Activated naive CD4-positive, alpha-beta T cell treated with anti-CD3 and anti-CD28 coated beads, Interleukin-2, amount 50 U/mL, for 72 hours (primary cell): ENCODE measurements around the gene SCNM1. TPM values are rescaled to one million over a fixed set of nuclear protein-coding genes. Genes with fewer than 3 reads are reported as not detected.

Source experiments
- ATAC-seq, 2 donors: fragments of 150-1000 bp; cut with Tn5 transposase; 2 replicates each; pipeline ENCODE4 v1.10.0; 2021; ENCODE audit warnings: mild to moderate bottlenecking in 2 of 2, moderate library complexity in 2 of 2
- DNase-seq, 2 donors: peaks; one replicate each; pipeline ENCODE4 v3.0.0; 2021 to 2022; ENCODE audit warnings: low spot score in 2 of 2
- H3K27ac Mint-ChIP-seq, 2 donors: one replicate each; pipeline ENCODE4 v1.8.0; 2022; ENCODE audit warnings: mild to moderate bottlenecking in 2 of 2, mixed read lengths in 2 of 2
- H3K36me3 Mint-ChIP-seq, 2 donors: one replicate each; pipeline ENCODE4 v1.8.0; 2022; ENCODE audit warnings: mixed read lengths in 2 of 2
- H3K9me3 Mint-ChIP-seq, 2 donors: one replicate each; pipeline ENCODE4 v1.8.0; 2022; ENCODE audit warnings: mixed read lengths in 2 of 2
- total RNA-seq, 2 donors: library from RNA; stranded (reverse); gene quantifications; one replicate each; pipeline ENCODE4 v1.2.3, GENCODE V29; 2022

SCNM1 gene
- total RNA-seq, 2 donors from 2014 or later = 62.3 to 83.9 TPM

DNA sequence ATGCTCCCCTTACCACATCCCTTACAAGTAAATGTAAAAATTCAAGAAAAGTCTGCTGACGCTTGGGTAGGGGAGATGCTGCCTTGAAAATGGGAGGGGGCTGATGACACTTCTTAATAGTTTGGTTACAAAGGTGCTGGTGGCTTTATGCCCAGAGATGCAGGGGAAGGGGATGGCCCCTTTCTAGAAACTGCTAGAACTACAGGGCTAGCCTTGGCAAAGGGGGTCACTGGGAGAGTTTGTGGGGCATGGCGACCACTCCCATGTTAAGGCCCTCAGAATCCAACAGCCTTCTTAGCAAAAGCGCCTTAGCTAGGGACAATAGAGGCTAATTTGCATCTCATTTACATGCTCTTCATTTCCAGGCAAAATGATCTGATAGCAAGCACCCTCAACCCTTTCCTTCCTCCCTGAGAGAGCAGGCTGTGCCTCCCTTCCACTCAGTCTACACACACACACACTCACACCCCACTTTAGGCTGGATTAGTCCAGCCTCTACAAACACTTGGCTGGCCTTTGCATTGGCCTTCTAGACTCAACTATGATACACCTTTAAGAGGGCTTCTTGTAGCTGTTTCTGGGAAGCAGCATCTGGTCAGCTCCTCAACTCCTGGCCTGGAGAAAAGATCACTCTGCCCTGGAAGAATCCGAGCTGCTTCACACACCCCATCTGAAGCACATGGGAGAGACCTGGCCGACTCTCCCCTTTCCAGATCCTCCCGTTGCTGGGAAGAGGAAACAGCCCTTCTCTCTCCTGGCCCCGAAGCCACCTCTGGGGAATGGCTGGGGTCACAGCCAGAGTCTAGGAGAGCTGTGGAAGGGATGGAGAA lies 21.3 kb upstream of the SCNM1 start:
- no peaks in the 10 kb centered on the region for H3K9me3 Mint-ChIP-seq
- no peak for DNase-seq
- ATAC-seq = no peak
- no peak overlapping the region for H3K27ac Mint-ChIP-seq
- no peaks in the 10 kb centered on the region for H3K36me3 Mint-ChIP-seq

DNA sequence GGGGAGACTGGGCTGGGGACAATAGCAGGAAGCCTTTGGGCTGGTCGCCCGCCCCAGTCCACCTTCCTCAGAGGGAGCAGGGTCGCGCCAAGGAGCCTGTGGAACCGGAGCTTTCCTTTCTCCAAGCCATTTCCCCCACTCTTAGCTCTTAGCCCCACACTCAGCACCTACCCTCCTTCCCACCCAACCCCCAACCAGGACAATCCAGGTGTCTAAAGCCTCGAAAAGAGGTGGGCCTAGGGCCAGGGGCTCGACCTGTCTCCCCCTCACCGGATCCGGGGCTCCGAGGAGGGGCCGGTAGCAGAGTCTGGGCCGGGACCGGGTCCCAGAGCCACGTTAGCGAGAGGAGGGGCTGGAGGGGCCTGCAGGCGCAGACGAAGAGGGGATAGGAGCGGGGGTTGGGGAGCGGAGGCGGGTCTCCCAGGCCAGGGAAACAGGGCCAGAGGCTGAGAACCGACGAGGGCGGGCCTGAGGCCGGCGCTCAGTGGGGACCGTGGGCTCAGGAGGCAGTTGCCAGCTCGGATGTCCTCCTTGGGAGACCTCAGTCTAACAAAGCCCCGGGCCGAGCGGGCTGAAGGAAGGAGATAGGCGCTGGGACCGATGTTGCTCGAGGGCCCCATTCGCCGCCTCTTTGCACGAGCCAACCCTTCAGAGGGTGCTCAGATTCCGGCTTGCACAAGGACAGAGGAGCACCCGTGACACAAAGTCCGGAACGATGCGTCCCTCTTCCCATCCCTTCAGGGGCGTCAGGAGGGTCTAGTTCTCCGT lies 20.5 kb upstream of the SCNM1 start:
- Mint-ChIP-seq H3K27ac (no peak overlapping the region), H3K36me3 (no peaks in the 10 kb centered on the region), H3K9me3 (no peaks in the 10 kb centered on the region)
- DNase-seq = no peak
- ATAC-seq = no peak

DNA sequence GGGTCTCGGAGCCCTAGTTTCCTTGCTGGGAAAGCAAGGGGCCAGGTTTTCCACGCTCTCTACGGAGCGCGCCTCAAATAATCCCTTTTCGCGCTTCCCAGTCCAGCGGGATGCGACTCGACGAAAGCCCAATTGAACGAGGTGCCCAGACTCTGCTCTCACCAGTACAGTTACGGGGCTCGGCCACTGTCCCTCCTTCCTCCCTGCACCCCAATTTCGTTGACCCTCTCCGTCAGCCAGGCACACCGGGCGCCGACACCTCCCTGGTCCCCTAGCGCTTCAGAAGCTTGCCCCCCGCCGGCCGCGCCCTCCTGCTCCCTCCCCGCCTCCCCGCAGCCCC lies 19.9 kb upstream of the SCNM1 start:
- no peak for DNase-seq
- peak in 1 of 2 donors; percentile 13 for ATAC-seq
- Mint-ChIP-seq H3K9me3 (no peaks in the 10 kb centered on the region), H3K36me3 (no peaks in the 10 kb centered on the region), H3K27ac (peak overlapping the region in 1 of 2 donors; percentile 64)

DNA sequence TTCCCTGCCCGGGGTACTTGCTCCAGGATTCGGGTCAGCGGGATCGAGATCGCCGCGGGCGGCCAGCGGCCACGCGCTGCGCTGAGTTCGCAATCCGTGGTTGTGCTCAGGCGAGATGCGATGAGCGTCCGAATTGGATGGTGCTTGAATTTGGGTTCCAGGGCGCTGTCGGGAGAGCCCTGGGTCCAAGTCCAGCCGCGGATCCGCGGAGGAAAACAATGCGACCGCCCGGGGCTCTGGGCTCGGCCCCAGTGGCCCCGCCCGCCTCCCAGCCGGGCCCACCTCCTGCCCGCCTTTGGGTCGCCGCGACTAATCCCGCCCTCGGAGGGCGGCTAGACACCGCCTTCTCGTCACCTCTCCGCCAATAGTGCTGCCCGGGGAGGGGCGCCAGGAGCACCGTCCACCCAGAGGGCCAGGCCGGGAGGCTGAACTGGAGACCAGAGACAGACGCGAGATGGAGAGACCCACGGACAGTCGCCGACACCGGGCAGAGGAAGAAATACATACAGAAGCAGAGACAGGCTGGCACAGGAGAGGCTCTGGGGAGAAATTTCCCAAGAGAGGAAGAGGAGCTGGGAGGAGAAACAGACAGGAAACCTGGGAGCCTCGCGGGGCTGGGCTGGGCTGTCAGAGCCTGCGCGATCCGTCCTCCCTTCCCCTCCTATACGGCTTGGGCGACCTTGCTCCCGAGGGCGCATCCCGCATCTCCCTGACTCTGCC lies 19.4 kb upstream of the SCNM1 start, which contains the start of gene SEMA6C:
TSS of gene SEMA6C (minus strand) at position 220 of the 720 bp plus-strand sequence. CDS start 4,010 bp downstream, outside the sequence.
- Mint-ChIP-seq H3K9me3 (no peaks in the 10 kb centered on the region), H3K36me3 (no peaks in the 10 kb centered on the region), H3K27ac (peak within 1 kb of the TSS; percentile 64 to 73)
- peak; percentile 100 for ATAC-seq
- DNase-seq = peak; percentile 89 to 90

DNA sequence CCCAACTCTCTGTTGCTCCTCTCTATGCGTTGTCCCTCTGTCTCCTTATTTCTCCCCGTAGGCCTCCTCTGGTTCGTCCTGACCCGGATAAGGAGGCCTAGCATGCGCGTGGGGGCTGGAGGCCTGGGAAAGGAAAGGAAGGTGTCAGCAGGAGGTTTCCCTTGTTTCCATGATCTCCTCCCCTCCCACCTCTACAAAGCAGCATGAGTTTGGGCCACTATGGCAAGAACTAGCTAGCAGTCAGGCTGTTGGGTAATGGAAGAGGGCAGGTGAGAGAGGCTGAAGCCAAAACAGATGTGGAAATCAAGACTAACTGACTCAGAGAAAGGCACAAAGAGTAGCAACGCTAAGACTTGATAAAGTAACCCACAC lies 18.8 kb upstream of the SCNM1 start:
- no peak for DNase-seq
- H3K36me3 Mint-ChIP-seq = no peaks in the 10 kb centered on the region
- no peak for ATAC-seq
- H3K9me3 Mint-ChIP-seq = no peaks in the 10 kb centered on the region
- peak overlapping the region in 1 of 2 donors; percentile 64 for H3K27ac Mint-ChIP-seq

DNA sequence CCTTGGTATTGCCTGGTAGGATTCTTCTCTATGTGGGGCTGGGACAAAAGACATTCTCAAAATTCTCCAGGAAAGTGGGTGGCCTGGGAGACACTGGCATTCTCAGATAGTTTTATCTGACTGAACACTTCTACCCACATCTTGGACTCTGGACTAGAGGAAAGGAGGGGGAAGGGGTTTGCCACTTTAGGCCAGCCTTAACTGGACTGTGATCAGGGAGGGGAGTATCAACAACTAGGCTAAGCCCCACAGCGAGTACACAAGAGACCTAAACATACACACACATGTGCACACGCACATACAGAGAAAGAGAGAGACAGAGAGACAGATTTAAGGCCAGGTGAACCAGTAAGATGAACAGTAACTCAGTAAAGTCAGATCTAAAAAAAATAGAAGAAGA lies 18.3 kb upstream of the SCNM1 start:
- no peak for ATAC-seq
- DNase-seq = no peak
- Mint-ChIP-seq H3K9me3 (no peaks in the 10 kb centered on the region), H3K36me3 (no peaks in the 10 kb centered on the region), H3K27ac (peak overlapping the region in 1 of 2 donors; percentile 64)

DNA sequence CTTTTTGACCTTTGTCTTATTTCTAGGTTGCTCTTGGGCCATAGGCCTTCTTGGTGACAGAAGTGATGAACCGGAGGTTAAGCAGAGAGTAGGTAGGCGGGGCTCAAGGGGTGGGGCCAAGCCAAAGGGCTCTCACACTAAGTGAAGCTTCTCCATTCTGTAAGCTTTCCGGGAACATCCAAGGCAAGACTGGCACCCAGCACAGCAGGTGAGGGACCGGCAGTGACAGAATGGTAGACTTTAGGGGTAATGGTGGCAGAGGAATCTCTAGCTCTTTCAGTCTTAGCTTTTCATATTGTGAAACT lies 9.5 kb upstream of the SCNM1 start, which contains the start of gene TNFAIP8L2:
TSS of gene TNFAIP8L2 (plus strand) at position 135 of the 305 bp plus-strand sequence. CDS start 2,049 bp downstream, outside the sequence.
- peaks cover 28 to 33% of the 10 kb centered on the region in 2 donors for H3K36me3 Mint-ChIP-seq
- ATAC-seq = peak; percentile 84 to 86
- no peaks in the 10 kb centered on the region for H3K9me3 Mint-ChIP-seq
- DNase-seq = peak in 1 of 2 donors; percentile 73
- peak within 1 kb of the TSS; percentile 97 for H3K27ac Mint-ChIP-seq

DNA sequence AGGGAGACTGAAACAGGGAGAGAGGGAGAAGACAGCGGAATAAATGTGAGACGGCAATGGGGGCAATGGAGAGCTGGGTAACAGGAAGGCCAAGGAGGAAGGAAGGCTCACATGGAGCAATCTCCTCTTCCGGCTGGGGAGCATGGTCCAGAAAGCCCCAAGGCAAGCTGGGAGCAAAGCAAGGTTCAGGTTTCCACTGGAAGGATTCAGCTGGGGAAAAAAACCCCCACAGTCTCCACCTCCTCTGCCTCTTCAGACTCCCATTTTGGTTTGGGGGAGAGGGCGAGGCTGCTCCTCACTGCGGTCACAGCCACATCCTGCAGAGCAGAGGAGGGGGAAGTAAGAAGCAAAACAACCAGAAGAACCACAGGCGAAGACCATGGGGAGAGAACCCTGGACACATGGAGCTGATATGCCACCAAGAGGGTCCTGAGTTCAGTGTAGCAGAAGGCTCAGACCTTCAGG lies 8.8 kb upstream of the SCNM1 start:
- peak; percentile 47 to 66 for ATAC-seq
- H3K27ac Mint-ChIP-seq = peak overlapping the region; percentile 97
- peaks cover 28 to 33% of the 10 kb centered on the region in 2 donors for H3K36me3 Mint-ChIP-seq
- H3K9me3 Mint-ChIP-seq = no peaks in the 10 kb centered on the region
- DNase-seq = peak; percentile 50 to 77

DNA sequence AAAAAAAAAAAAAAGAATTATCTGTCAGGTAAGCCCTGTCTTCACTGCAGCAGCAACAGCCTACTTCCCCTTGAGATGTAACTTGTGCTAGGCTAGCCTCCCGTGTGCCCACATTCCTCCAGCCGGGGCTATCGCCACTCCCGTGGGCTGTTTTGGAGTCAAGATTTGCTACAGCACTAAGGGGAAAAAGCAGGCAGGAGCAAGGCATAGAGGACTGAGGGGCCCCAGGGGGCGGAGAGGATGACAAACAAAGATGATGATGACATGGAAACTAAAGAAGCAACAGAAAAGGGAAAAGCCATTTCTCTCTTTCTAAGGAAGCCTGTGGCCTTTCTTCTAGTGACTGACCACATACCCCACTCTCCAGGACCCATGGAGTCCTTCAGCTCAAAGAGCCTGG lies 7.6 kb upstream of the SCNM1 start:
- ATAC-seq = peak; percentile 10 to 17
- Mint-ChIP-seq H3K27ac (peak overlapping the region; percentile 97 to 98), H3K9me3 (no peaks in the 10 kb centered on the region), H3K36me3 (peaks cover 28 to 33% of the 10 kb centered on the region in 2 donors)
- DNase-seq = peak in 1 of 2 donors; percentile 24

DNA sequence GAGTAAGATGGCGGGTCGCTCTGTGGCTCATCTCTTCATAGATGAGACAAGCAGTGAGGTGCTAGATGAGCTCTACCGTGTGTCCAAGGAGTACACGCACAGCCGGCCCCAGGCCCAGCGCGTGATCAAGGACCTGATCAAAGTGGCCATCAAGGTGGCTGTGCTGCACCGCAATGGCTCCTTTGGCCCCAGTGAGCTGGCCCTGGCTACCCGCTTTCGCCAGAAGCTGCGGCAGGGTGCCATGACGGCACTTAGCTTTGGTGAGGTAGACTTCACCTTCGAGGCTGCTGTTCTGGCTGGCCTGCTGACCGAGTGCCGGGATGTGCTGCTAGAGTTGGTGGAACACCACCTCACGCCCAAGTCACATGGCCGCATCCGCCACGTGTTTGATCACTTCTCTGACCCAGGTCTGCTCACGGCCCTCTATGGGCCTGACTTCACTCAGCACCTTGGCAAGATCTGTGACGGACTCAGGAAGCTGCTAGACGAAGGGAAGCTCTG lies 7.1 kb upstream of the SCNM1 start:
- peaks cover 28 to 33% of the 10 kb centered on the region in 2 donors for H3K36me3 Mint-ChIP-seq
- DNase-seq = no peak
- H3K27ac Mint-ChIP-seq = peak overlapping the region; percentile 97 to 98
- H3K9me3 Mint-ChIP-seq = no peaks in the 10 kb centered on the region
- no peak for ATAC-seq

DNA sequence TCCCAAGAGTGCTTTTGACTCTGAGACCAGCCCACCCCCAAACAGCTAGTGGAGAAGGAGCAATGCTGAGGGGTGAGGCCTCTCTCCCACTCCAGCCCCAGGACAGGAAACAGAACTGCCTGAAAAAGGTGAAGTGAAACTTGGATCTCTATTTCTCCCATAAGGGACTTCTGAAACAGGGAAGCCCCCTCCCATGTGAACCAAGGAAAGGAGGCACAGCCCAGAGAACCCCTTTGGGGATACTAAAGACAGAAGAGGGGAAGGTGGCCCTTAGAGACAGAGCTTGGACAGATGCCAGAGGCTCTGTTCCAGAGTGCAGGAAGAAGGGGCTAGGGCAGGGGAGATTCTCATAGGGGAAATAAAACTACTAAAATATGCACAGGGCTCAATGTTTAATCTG lies 6.6 kb upstream of the SCNM1 start:
- ATAC-seq (no peak), DNase-seq (no peak)
- Mint-ChIP-seq H3K27ac (peak overlapping the region; percentile 83 to 97), H3K36me3 (peaks cover 28 to 33% of the 10 kb centered on the region in 2 donors), H3K9me3 (no peaks in the 10 kb centered on the region)

DNA sequence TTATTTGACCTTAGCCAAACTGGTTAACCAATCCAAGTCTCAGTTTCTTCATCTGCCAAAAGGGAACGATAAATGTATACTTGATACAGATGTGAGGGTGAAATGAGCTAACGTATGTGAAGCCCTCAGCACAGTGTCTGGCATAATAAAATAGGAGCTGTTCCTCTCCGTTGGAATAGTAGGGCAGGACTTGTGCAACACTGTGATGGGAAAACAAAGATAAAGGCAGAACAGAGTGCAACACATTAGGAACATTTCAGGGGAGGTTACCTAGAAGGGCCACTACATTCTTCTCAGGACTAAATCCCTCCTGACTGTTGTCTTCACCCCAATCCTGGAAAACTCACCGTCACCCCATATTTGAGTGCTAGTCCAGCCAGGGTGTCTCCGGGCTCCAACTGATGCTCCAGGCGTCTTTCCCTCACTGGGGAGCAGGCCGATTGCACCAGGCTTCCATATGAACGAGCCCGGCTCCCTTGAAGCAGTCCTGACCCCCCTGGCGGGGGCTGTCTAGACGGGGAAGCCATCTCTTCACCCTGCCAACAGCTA lies 1.1 kb upstream of the SCNM1 start:
- H3K9me3 Mint-ChIP-seq = no peaks in the 10 kb centered on the region
- peaks cover 23 to 25% of the 10 kb centered on the region in 2 donors for H3K36me3 Mint-ChIP-seq
- no peak for DNase-seq
- ATAC-seq = no peak
- H3K27ac Mint-ChIP-seq = peak overlapping the region; percentile 95 to 97

DNA sequence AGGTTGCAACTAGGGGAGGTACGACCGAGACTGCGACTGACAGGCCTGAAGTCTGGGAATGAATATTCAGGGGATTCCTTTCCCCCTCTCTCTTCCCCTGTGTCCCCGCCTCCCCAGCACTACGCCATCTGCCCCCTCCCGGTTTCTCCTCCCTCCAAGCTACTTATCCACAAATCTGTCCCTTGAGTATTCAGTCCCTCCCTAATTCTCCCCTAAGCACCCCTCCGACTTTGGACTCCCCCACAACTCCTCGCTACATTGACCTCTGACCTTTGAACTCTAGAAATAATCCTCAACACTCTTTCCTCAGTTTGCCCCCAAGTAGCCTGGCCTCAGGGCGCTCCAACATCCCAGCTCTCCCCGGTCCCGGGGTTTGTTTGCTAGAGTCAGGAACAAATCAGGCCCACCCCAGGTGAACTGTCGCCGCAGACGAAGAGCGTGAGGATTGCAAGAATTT lies 635 bp upstream of the SCNM1 start:
- no peaks in the 10 kb centered on the region for H3K9me3 Mint-ChIP-seq
- peaks cover 22 to 25% of the 10 kb centered on the region in 2 donors for H3K36me3 Mint-ChIP-seq
- ATAC-seq (peak in 1 of 2 donors; percentile 3), DNase-seq (no peak)
- peak overlapping the region; percentile 95 to 97 for H3K27ac Mint-ChIP-seq

DNA sequence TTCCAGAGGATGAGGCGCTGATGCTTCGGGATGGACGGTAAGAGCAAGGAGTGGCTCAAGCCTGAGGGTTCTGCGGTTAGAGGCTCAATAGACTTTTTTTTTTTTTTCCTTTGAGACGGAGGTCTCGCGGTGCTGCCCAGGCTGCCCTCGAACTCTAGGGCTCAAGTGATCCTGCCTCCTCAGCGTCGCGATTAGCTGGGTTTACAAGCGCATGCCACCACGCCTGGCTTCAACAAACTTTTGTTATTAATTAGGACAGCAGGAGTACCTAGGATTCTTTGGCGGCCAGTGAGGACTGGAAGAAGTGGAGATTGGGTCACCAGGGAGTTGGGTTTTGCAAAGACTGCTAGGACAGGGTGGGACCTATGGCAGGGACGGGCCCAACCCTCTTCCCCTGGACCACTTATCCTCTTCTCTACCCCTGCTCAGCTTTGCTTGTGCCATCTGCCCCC lies 587 bp downstream of the SCNM1 start:
- ATAC-seq (peak in 1 of 2 donors; percentile 37), DNase-seq (no peak)
- peaks cover 22 to 25% of the 10 kb centered on the region in 2 donors for H3K36me3 Mint-ChIP-seq
- H3K9me3 Mint-ChIP-seq = no peaks in the 10 kb centered on the region
- H3K27ac Mint-ChIP-seq = peak overlapping the region; percentile 95 to 97

DNA sequence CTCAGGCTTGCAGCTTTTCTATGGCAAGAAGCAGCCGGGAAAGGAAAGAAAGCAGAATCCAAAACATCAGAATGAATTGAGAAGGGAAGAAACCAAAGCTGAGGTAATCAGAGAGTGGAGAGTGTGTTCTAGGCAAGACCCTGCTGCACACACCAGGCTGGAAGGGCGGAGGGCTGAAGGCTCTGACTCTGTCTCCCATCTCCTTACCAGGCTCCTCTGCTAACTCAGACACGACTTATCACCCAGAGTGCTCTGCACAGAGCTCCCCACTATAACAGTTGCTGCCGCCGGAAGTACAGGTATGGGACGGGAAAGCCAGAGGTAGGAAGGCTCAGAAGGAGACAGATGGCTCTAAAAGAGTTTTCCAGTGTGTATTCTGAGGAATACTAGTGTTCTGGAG lies 1.2 kb downstream of the SCNM1 start:
- DNase-seq (no peak), ATAC-seq (no peak)
- Mint-ChIP-seq H3K9me3 (no peaks in the 10 kb centered on the region), H3K27ac (peak overlapping the region; percentile 73 to 95), H3K36me3 (peaks cover 22 to 25% of the 10 kb centered on the region in 2 donors)

DNA sequence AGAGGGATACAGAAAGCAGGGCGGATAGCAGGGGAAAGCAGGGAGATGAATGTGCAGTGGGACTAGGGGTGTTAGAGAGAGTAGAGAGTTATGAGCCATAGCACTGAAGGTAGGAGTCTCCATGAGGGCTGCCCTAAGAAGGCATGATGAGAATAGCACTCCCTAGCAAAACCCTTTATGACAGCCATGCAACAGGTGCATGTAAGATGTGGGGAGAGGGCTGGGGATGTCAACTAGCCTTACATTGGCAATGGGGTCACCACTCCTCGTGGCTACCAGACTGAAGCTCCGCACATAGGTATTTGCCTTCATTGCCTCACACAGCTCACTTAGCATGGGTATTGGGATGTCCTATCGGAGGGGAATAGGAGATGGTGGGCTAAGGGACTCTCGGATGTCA lies 5.2 kb downstream of the SCNM1 start:
- H3K27ac Mint-ChIP-seq = peak overlapping the region; percentile 6 to 7
- no peaks in the 10 kb centered on the region for H3K9me3 Mint-ChIP-seq
- ATAC-seq = no peak

More for the DNA sequence above, 5.2 kb downstream of the SCNM1 start:
- no peak for DNase-seq
- peaks cover 13 to 19% of the 10 kb centered on the region in 2 donors for H3K36me3 Mint-ChIP-seq
